ENCODE results near the gene UFL1.
"Not testable (repeated sequence)": the region's sequence is repeated elsewhere in the genome, so short reads cannot be mapped to it uniquely, and the experiment has no call there.

The UFL1 gene

GRCh38 chr6:96554558-96554957 is 33.0 kb downstream of the UFL1 start:
- Histone ChIP-seq H2AFZ (ENCODE audit: low read depth) (no peak overlapping the region), H3K4me3 (IDR thresholded peaks at IDR 0.05; ENCODE audit: insufficient read depth, low read depth, low read length) (no peak overlapping the region), H3K4me1 (ENCODE audit: low read depth, poor library complexity, severe bottlenecking) (no peaks in the 10 kb centered on the region), H3K79me2 (ENCODE audit: insufficient read depth, low read depth) (no peaks in the 10 kb centered on the region), H3K27ac (no peak overlapping the region), H3K9ac (no peak overlapping the region), H4K20me1 (ENCODE audit: insufficient read depth) (no peaks in the 10 kb centered on the region), H3K27me3 (ENCODE audit: insufficient read depth, low read depth) (no peaks in the 10 kb centered on the region), H3K4me2 (no peak overlapping the region), H3K36me3 (ENCODE audit: insufficient read depth) (no peaks in the 10 kb centered on the region)
- TF ChIP-seq CTCF (conservative IDR thresholded peaks at IDR 0.05; ENCODE audit: low read depth, low read length) = no peak

GRCh38 chr6:96559740-96560139 is 38.1 kb downstream of the UFL1 start:
- not testable (repeated sequence) for H3K9ac ChIP-seq; H2AFZ ChIP-seq (ENCODE audit: low read depth); H3K4me2 ChIP-seq; H3K4me3 ChIP-seq (IDR thresholded peaks at IDR 0.05; ENCODE audit: insufficient read depth, low read depth, low read length); H3K79me2 ChIP-seq (ENCODE audit: insufficient read depth, low read depth); H3K36me3 ChIP-seq (ENCODE audit: insufficient read depth); H3K4me1 ChIP-seq (ENCODE audit: low read depth, poor library complexity, severe bottlenecking); H3K27ac ChIP-seq; H3K27me3 ChIP-seq (ENCODE audit: insufficient read depth, low read depth); H4K20me1 ChIP-seq (ENCODE audit: insufficient read depth)

- H3K79me2 ChIP-seq (ENCODE audit: insufficient read depth, low read depth) = no peaks in the 10 kb centered on the region
- no peak within 1 kb of the TSS for H3K27ac ChIP-seq
- TF ChIP-seq CTCF (conservative IDR thresholded peaks at IDR 0.05; ENCODE audit: low read depth, low read length) = no peak
- no peaks in the 10 kb centered on the region for H3K27me3 ChIP-seq (ENCODE audit: insufficient read depth, low read depth)
- no peak within 1 kb of the TSS for H3K9ac ChIP-seq
- H3K4me1 ChIP-seq (ENCODE audit: low read depth, poor library complexity, severe bottlenecking) = no peaks in the 10 kb centered on the region
- no peaks in the 10 kb centered on the region for H3K36me3 ChIP-seq (ENCODE audit: insufficient read depth)
- H3K4me3 ChIP-seq (IDR thresholded peaks at IDR 0.05; ENCODE audit: insufficient read depth, low read depth, low read length) = no peak within 1 kb of the TSS
- H4K20me1 ChIP-seq (ENCODE audit: insufficient read depth) = no peaks in the 10 kb centered on the region
- no peak within 1 kb of the TSS for H3K4me2 ChIP-seq
- no peak within 1 kb of the TSS for H2AFZ ChIP-seq (ENCODE audit: low read depth)
These were observed 41.3 kb downstream of the UFL1 start, which contains the start of gene FHL5 for GRCh38 chr6:96562886-96563285. Gene FHL5, plus strand, starts transcription at chr6:96563128. Its CDS starts 40,486 bp downstream, at chr6:96603614.

GRCh38 chr6:96563853-96564252 is 42.2 kb downstream of the UFL1 start:
- no peak overlapping the region for H3K27ac ChIP-seq
- H3K4me3 ChIP-seq (IDR thresholded peaks at IDR 0.05; ENCODE audit: insufficient read depth, low read depth, low read length) = no peak overlapping the region
- H3K79me2 ChIP-seq (ENCODE audit: insufficient read depth, low read depth) = no peaks in the 10 kb centered on the region
- TF ChIP-seq CTCF (conservative IDR thresholded peaks at IDR 0.05; ENCODE audit: low read depth, low read length) = no peak
- no peaks in the 10 kb centered on the region for H4K20me1 ChIP-seq (ENCODE audit: insufficient read depth)
- no peak overlapping the region for H2AFZ ChIP-seq (ENCODE audit: low read depth)
- H3K36me3 ChIP-seq (ENCODE audit: insufficient read depth) = no peaks in the 10 kb centered on the region
- H3K27me3 ChIP-seq (ENCODE audit: insufficient read depth, low read depth) = no peaks in the 10 kb centered on the region
- H3K9ac ChIP-seq = no peak overlapping the region
- no peak overlapping the region for H3K4me2 ChIP-seq
- H3K4me1 ChIP-seq (ENCODE audit: low read depth, poor library complexity, severe bottlenecking) = no peaks in the 10 kb centered on the region

- no peaks in the 10 kb centered on the region for H3K79me2 ChIP-seq (ENCODE audit: insufficient read depth, low read depth)
- H3K36me3 ChIP-seq (ENCODE audit: insufficient read depth) = no peaks in the 10 kb centered on the region
- H4K20me1 ChIP-seq (ENCODE audit: insufficient read depth) = no peaks in the 10 kb centered on the region
- no peak overlapping the region for H3K9ac ChIP-seq
- no peaks in the 10 kb centered on the region for H3K27me3 ChIP-seq (ENCODE audit: insufficient read depth, low read depth)
- no peak overlapping the region for H3K27ac ChIP-seq
- H2AFZ ChIP-seq (ENCODE audit: low read depth) = no peak overlapping the region
- H3K4me1 ChIP-seq (ENCODE audit: low read depth, poor library complexity, severe bottlenecking) = no peaks in the 10 kb centered on the region
- no peak for TF ChIP-seq CTCF (conservative IDR thresholded peaks at IDR 0.05; ENCODE audit: low read depth, low read length)
- H3K4me3 ChIP-seq (IDR thresholded peaks at IDR 0.05; ENCODE audit: insufficient read depth, low read depth, low read length) = no peak overlapping the region
- H3K4me2 ChIP-seq = no peak overlapping the region
These were observed 48.4 kb downstream of the UFL1 start for GRCh38 chr6:96570053-96570452.
